GM12878 (cell line): Measurements from ENCODE around the gene PLXND1. TPM values are rescaled to one million over a fixed set of nuclear protein-coding genes. Genes with fewer than 3 reads are reported as not detected.

Experiments used
- ATAC-seq: fragments of 200-7000 bp; cut with Tn5 transposase; 3 replicates; pipeline ENCODE4 v1.9.1; 2020; ENCODE audit warnings: mild to moderate bottlenecking, moderate library complexity
- BruUV-seq: library from RNA; stranded (reverse); fragments of 400-500 nt; replicated peaks from 2 replicates; lab custom pipeline; 2021; lab: Mats Ljungman, UMichigan
- CTCF ChIA-PET: fragments of 300-600 bp; sonication (Branson Sonifier 250); formaldehyde crosslinking; extraction: SDS; loops from one replicate; lab custom pipeline; 2021; ENCODE audit warnings: inconsistent platforms; lab: Yijun Ruan, JAX
- POLR2A ChIA-PET: fragments of 350-600 bp; formaldehyde crosslinking; extraction: SDS; loops from one replicate; lab custom pipeline; 2021; ENCODE audit warnings: inconsistent platforms; lab: Charles Lee
- RAD21 ChIA-PET: fragments of 300-600 bp; sonication (Branson Sonifier 250); formaldehyde crosslinking; loops from one replicate; lab custom pipeline; 2023; ENCODE audit warnings: antibody characterized with exemption; ENCODE audit not compliant: unreplicated experiment; lab: Charles Lee
- SMC1A ChIA-PET: fragments of 300-600 bp; sonication (Branson Sonifier 250); formaldehyde crosslinking; loops from one replicate; lab custom pipeline; 2023; ENCODE audit not compliant: unreplicated experiment, uncharacterized antibody; lab: Charles Lee
- DNase-seq: peaks from one replicate; pipeline ENCODE4 v3.0.0-alpha.2; 2011; ENCODE audit warnings: low read depth, low spot score
- FAIRE-seq: peaks from 3 replicates; lab custom pipeline; 2011; peaks lifted over from hg19 to GRCh38; lab: Jason Lieb, UNC
- H2AFZ ChIP-seq: 2 replicates; pipeline ENCODE4 v1.6.0; 2011; ENCODE audit warnings: low read depth, low read length, control low read depth; ENCODE audit not compliant: control insufficient read depth
- H3K27ac ChIP-seq: 2 replicates; pipeline ENCODE4 v1.5.1; 2011; ENCODE audit warnings: control low read depth; ENCODE audit not compliant: control insufficient read depth, insufficient read depth
- H3K27me3 ChIP-seq, 2 experiments: replicated peaks in 1 of 2; 2 replicates each; pipeline versions ENCODE4 v1.6.0 to v1.6.1; 2011; ENCODE audit warnings: low read length in 1 of 2; ENCODE audit not compliant: control insufficient read depth in 2 of 2, insufficient read depth in 2 of 2
- H3K36me3 ChIP-seq, 2 experiments: 2 replicates each; pipeline ENCODE4 v1.5.1; 2011; ENCODE audit warnings: low read length in 1 of 2; ENCODE audit not compliant: control insufficient read depth in 2 of 2, insufficient read depth in 2 of 2
- H3K4me1 ChIP-seq: 2 replicates; pipeline ENCODE4 v1.6.1; 2011; ENCODE audit warnings: mild to moderate bottlenecking, low read length, moderate library complexity, mixed read lengths; ENCODE audit not compliant: control insufficient read depth, insufficient read depth
- H3K4me2 ChIP-seq: 2 replicates; pipeline ENCODE4 v1.6.0; 2011; ENCODE audit warnings: control low read depth; ENCODE audit not compliant: control insufficient read depth, insufficient read depth
- H3K4me3 ChIP-seq: fragments of 200-600 bp; sonication (generic); 2 replicates; pipeline ENCODE4 v1.5.1; 2016
- H3K79me2 ChIP-seq: 2 replicates; pipeline ENCODE4 v1.6.0; 2011; ENCODE audit warnings: low read length; ENCODE audit not compliant: control insufficient read depth, insufficient read depth
- H3K9ac ChIP-seq: 2 replicates; pipeline ENCODE4 v1.8.0; 2011; ENCODE audit warnings: low read length, control low read depth, mixed read lengths; ENCODE audit not compliant: control insufficient read depth, insufficient read depth
- H3K9me3 ChIP-seq: replicated peaks from 3 replicates; pipeline ENCODE4 v1.5.1; 2011; ENCODE audit warnings: mild to moderate bottlenecking, low read length; ENCODE audit not compliant: control insufficient read depth, insufficient read depth
- H4K20me1 ChIP-seq: 2 replicates; pipeline ENCODE4 v1.6.0; 2011; ENCODE audit not compliant: control insufficient read depth, insufficient read depth
- BACH1 ChIP-seq: fragments of 450-650 bp; IDR thresholded peaks from 2 replicates; pipeline ENCODE4 v1.6.1; 2017; ENCODE audit warnings: mild to moderate bottlenecking, borderline replicate concordance
- BCL11A ChIP-seq: IDR thresholded peaks from 2 replicates; pipeline ENCODE4 v1.6.1; 2011; ENCODE audit warnings: low read depth, low read length
- BHLHE40 ChIP-seq, 2 experiments: fragments of 450-650 bp in 1 of 2; IDR thresholded peaks; 2 replicates each; pipeline ENCODE4 v1.6.1; 2011 to 2017; ENCODE audit warnings: low read depth in 2 of 2, borderline replicate concordance in 1 of 2, improper control_type of control experiment in 1 of 2, low read length in 1 of 2, mild to moderate bottlenecking in 1 of 2
- CBX5 ChIP-seq: sonication (generic); IDR thresholded peaks from 2 replicates; pipeline ENCODE4 v1.6.1; 2016; ENCODE audit warnings: low read depth, moderate library complexity, mild to moderate bottlenecking, inconsistent platforms
- CHD4 ChIP-seq: fragments of 200-600 bp; sonication (generic); IDR thresholded peaks from 2 replicates; pipeline ENCODE4 v1.6.1; 2016; ENCODE audit warnings: mild to moderate bottlenecking
- ETV6 ChIP-seq, 2 experiments: fragments of 450-650 bp in 1 of 2; IDR thresholded peaks in 1 of 2; conservative IDR thresholded peaks in 1 of 2; 2 replicates each; pipeline ENCODE4 v1.6.1; 2014; ENCODE audit warnings: antibody characterized with exemption in 1 of 2, borderline replicate concordance in 1 of 2, low read depth in 1 of 2, mild to moderate bottlenecking in 1 of 2, moderate library complexity in 1 of 2
- GABPA ChIP-seq: IDR thresholded peaks from 2 replicates; pipeline ENCODE4 v1.6.1; 2014; ENCODE audit warnings: antibody characterized with exemption, low read depth, mild to moderate bottlenecking, inconsistent platforms
- HDGF ChIP-seq: fragments of 450-650 bp; IDR thresholded peaks from 2 replicates; pipeline ENCODE4 v1.6.1; 2016; ENCODE audit warnings: antibody characterized with exemption
- POLR2AphosphoS5 ChIP-seq: IDR thresholded peaks from 2 replicates; pipeline ENCODE4 v1.6.1; 2011; ENCODE audit warnings: mild to moderate bottlenecking, low read length, inconsistent platforms
- WGBS: methylation state at CpG from one replicate; pipeline ENCODE4 v1.1.6; 2016; ENCODE audit warnings: low lambda C conversion rate; ENCODE audit not compliant: insufficient replicate concordance, insufficient coverage; ENCODE audit errors: missing lambda C conversion rate; 5-methylcytosine and 5-hydroxymethylcytosine counted together
- in situ Hi-C: fragments of 300-500 bp; cut with MboI; formaldehyde crosslinking; loops from 9 replicates; pipeline ENCODE4 v1.14.3; 2018; ENCODE audit warnings: mixed read lengths
- intact Hi-C: fragments of 100-400 bp; cut with micrococcal nuclease; formaldehyde crosslinking; loops from one replicate; pipeline ENCODE4 v1.14.2; 2022; ENCODE audit not compliant: unreplicated experiment
- polyA plus RNA-seq, 11 experiments: library from polyadenylated mRNA; depleted of rRNA in 4 of 11; unstranded in 6 of 11; stranded (reverse) in 5 of 11; fragments of >200 nt; fragmentation: Nextera tagmentation in 4 of 11; fragmentation: Illumina TruSeq in 1 of 11; extraction: Ambion mirVana in 4 of 11; extraction: Trizol in 1 of 11; gene quantifications; 1 replicate in 1 of 11; 2 replicates in 10 of 11; pipeline versions ENCODE4 v1.2.1 to v1.2.3, GENCODE V29; 2011 to 2016; ENCODE audit warnings: inconsistent platforms in 2 of 11, missing spikeins in 2 of 11, low read depth in 1 of 11
- total RNA-seq, 4 experiments: library from RNA; depleted of rRNA in 3 of 4; stranded (reverse); fragments of >200 nt in 3 of 4; fragmentation: Illumina TruSeq in 1 of 4; extraction: Trizol in 1 of 4; gene quantifications; 2 replicates each; pipeline versions ENCODE4 v1.2.1 to v1.2.3, GENCODE V29; 2013 to 2021

Gene PLXND1
- total and polyA plus RNA-seq, 10 of the 15 experiments (the other 5 are each of a cell fraction or from before 2014, with no cell fraction given), result 0.01 to 2.3 (median 0.72) TPM; not detected in 7

- RAD21 ChIA-PET, result interaction anchor here (1.1 to 1.2 kb wide), 2 partner anchors 41 to 86 kb away, joined by 3 to 4 read pairs; no protein-coding TSS in a partner anchor
- Histone ChIP-seq H3K27ac (no peak overlapping the region), H3K4me2 (no peak overlapping the region), H3K9me3 (no peaks in the 10 kb centered on the region), H3K4me3 (no peak overlapping the region), H3K27me3 (no peaks in the 10 kb centered on the region), H4K20me1 (no peaks in the 10 kb centered on the region), H3K4me1 (peaks cover 22% of the 10 kb centered on the region), H3K9ac (no peak overlapping the region), H3K36me3 (no peaks in the 10 kb centered on the region), H2AFZ (no peak overlapping the region), H3K79me2 (no peaks in the 10 kb centered on the region)
- in situ Hi-C loops (no loop called here), intact Hi-C loops (no loop called here)
- CTCF ChIA-PET, result interaction anchor here (2.0 kb wide), 1 partner anchor 86 kb away, joined by 8 read pairs; no protein-coding TSS in a partner anchor
- BruUV-seq, result no TSS peak
- SMC1A ChIA-PET, result no interaction called here
- FAIRE-seq (no peak), DNase-seq (no peak), ATAC-seq (no peak)
- TF ChIP-seq BACH1 (no peak), ETV6 (conservative IDR thresholded peaks at IDR 0.05 in 1 of 2, IDR thresholded peaks at IDR 0.05 in 1 of 2; ENCODE audit: borderline replicate concordance in 1 of 2, low read depth in 1 of 2) (no peak), GABPA (no peak), BCL11A (no peak), BHLHE40 (IDR thresholded peaks at IDR 0.05; ENCODE audit: borderline replicate concordance in 1 of 2, low read depth in 2 of 2, low read length in 1 of 2) (no peak), POLR2AphosphoS5 (no peak), HDGF (no peak), CBX5 (no peak), CHD4 (no peak)
- WGBS, result 56% methylated on average over 10 of the region's 10 CpGs
- POLR2A ChIA-PET, result no interaction called here
These were observed 30.5 kb downstream of the PLXND1 start for GRCh38 chr3:129575997-129576384.
